ENCODE data around the gene CATSPERE. TPM values are rescaled to one million over a fixed set of nuclear protein-coding genes. Genes with fewer than 3 reads are reported as not detected.

CATSPERE gene
- total and polyA plus RNA-seq, 2 donors (not counting 3 experiments of a cell fraction or from before 2014, with no cell fraction given) = 0.61 to 1.9 TPM

DNA sequence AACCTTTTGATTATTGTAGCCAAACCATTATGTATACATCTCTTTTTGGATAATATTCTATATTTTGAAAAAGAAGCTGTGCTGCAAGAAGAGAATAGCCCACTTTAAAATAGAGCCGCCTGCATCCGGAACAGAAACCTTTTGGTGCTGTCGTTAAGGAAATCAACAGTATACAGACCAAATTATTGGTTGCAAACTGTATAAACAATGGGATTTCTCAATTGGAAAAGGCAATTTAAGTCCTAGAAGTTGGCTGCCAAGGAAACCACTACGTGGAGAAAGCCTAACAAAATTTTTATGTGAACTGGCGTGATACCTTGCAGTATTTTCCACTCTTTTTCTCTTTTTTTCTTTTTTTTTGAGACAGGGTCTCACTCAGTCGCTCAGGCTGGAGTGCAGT lies 217.6 kb downstream of the CATSPERE start:
- no TSS peak for BruUV-seq (replicated peaks)
- FAIRE-seq (no peak), DNase-seq (ENCODE audit: low read depth, low spot score) (peak; percentile 21)
- Histone ChIP-seq H4K20me1 (replicated peaks; ENCODE audit: control insufficient read depth, extremely low read depth, insufficient read depth, low read length) (no peaks in the 10 kb centered on the region), H3K9me3 (replicated peaks; ENCODE audit: control insufficient read depth, insufficient read depth, low read length) (no peaks in the 10 kb centered on the region), H3K9ac (replicated peaks; ENCODE audit: extremely low read depth, insufficient read depth, low read length) (no peak overlapping the region), H3K9me1 (replicated peaks; ENCODE audit: control insufficient read depth, extremely low read depth, insufficient read depth, low read length) (no peaks in the 10 kb centered on the region), H3K27me3 (ENCODE audit: control insufficient read depth in 2 of 2, insufficient read depth in 2 of 2, low read length in 2 of 2) (no peaks in the 10 kb centered on the region), H3K4me3 (replicated peaks in 1 of 3; ENCODE audit: insufficient read depth in 1 of 3, low read depth in 1 of 3, low read length in 3 of 3) (no peak overlapping the region), H3K36me3 (ENCODE audit: control insufficient read depth in 2 of 2, extremely low read depth in 1 of 2, insufficient read depth in 2 of 2, low read length in 2 of 2) (no peaks in the 10 kb centered on the region), H3K4me2 (ENCODE audit: insufficient read depth, low read length) (no peak overlapping the region), H3K4me1 (ENCODE audit: control insufficient read depth, extremely low read depth, insufficient read depth, low read length) (no peaks in the 10 kb centered on the region), H2AFZ (ENCODE audit: low read depth, low read length) (no peak overlapping the region), H3K27ac (ENCODE audit: insufficient read depth, low read depth, low read length) (no peak overlapping the region), H3K79me2 (ENCODE audit: control insufficient read depth, insufficient read depth, low read length) (peaks cover 55% of the 10 kb centered on the region)
- ChIA-PET POLR2A (no interaction called here), CTCF (interaction anchor here (0.8 kb wide), 1 partner anchor 16 kb away, joined by 3 read pairs; no protein-coding TSS in a partner anchor)
- dilution Hi-C loops (cut with MboI; ENCODE audit: extremely low pct_ligation_motif_present, low sequenced_read_pairs) (no loop called here), intact Hi-C loops (cut with micrococcal nuclease) (no loop called here)
- TF ChIP-seq, protein P1, sequence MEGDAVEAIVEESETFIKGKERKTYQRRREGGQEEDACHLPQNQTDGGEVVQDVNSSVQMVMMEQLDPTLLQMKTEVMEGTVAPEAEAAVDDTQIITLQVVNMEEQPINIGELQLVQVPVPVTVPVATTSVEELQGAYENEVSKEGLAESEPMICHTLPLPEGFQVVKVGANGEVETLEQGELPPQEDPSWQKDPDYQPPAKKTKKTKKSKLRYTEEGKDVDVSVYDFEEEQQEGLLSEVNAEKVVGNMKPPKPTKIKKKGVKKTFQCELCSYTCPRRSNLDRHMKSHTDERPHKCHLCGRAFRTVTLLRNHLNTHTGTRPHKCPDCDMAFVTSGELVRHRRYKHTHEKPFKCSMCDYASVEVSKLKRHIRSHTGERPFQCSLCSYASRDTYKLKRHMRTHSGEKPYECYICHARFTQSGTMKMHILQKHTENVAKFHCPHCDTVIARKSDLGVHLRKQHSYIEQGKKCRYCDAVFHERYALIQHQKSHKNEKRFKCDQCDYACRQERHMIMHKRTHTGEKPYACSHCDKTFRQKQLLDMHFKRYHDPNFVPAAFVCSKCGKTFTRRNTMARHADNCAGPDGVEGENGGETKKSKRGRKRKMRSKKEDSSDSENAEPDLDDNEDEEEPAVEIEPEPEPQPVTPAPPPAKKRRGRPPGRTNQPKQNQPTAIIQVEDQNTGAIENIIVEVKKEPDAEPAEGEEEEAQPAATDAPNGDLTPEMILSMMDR (IDR thresholded peaks at IDR 0.05; ENCODE audit: extremely low read depth in 1 of 2, insufficient read depth in 1 of 2, low read depth in 1 of 2, low read length in 2 of 2) = no peak
- TF ChIP-seq FOS (IDR thresholded peaks at IDR 0.05; ENCODE audit: borderline replicate concordance, insufficient read depth, low read length) (no peak), MYC (IDR thresholded peaks at IDR 0.05; ENCODE audit: low read depth, low read length) (no peak), GATA2 (IDR thresholded peaks at IDR 0.05; ENCODE audit: insufficient read depth, insufficient read length, low read depth, low read length) (no peak), POLR2AphosphoS5 (IDR thresholded peaks at IDR 0.05; ENCODE audit: insufficient read depth, low read depth, low read length) (no peak), POLR2A (IDR thresholded peaks at IDR 0.05; ENCODE audit: low read depth, low read length) (no peak), EZH2 (IDR thresholded peaks at IDR 0.05; ENCODE audit: borderline replicate concordance, low read depth, low read length, severe bottlenecking) (no peak), JUN (IDR thresholded peaks at IDR 0.05; ENCODE audit: borderline replicate concordance, insufficient read depth, insufficient read length, low read depth) (no peak)
- TF ChIP-seq, protein P2, sequence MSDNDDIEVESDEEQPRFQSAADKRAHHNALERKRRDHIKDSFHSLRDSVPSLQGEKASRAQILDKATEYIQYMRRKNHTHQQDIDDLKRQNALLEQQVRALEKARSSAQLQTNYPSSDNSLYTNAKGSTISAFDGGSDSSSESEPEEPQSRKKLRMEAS (IDR thresholded peaks at IDR 0.05; ENCODE audit: insufficient read depth, insufficient read length) = no peak

Data from endothelial cell of umbilical vein (primary cell).